ENCODE results near the gene TAX1BP3. TPM values are rescaled to one million over a fixed set of nuclear protein-coding genes. Genes with fewer than 3 reads are reported as not detected.

TAX1BP3 gene
- total RNA-seq, 5 donors from 2014 or later (not counting 1 experiment from before 2014, with no cell fraction given), result 9.1 to 15.3 (median 14.6) TPM

Other genes with a start within 250 kb of the TAX1BP3 start
- not detected for gene OR1E2, start 234.7 kb downstream of the TAX1BP3 start, total RNA-seq
- 1 to 10 TPM in 2 of 5 donors, not detected in 3; 1.3 to 1.5 TPM for gene SPATA22, start 196.8 kb downstream of the TAX1BP3 start, total RNA-seq
- gene ASPA, start 192.6 kb downstream of the TAX1BP3 start, total RNA-seq, result not detected
- gene TRPV3, start 110.8 kb downstream of the TAX1BP3 start, total RNA-seq, result 1 to 10 TPM in 1 of 5 donors, under 1 TPM in 4; 0.23 to 1.4 (median 0.44) TPM
- 1 to 10 TPM; 4.3 to 8.0 (median 6.0) TPM for gene TRPV1, start 59.2 kb downstream of the TAX1BP3 start, total RNA-seq
- 10 to 100 TPM in 3 of 5 donors, 1 to 10 TPM in 2; 6.4 to 12.3 (median 10.5) TPM for gene SHPK, start 32.3 kb downstream of the TAX1BP3 start, total RNA-seq
- 10 to 100 TPM in 3 of 5 donors, 1 to 10 TPM in 2; 7.1 to 15.9 (median 11.4) TPM for gene CTNS, start 31.8 kb downstream of the TAX1BP3 start, total RNA-seq
- 10 to 100 TPM; 22.4 to 36.2 (median 33.6) TPM for gene EMC6, start 234 bp upstream of the TAX1BP3 start, total RNA-seq
- 10 to 100 TPM; 19.6 to 35.6 (median 29.9) TPM for gene P2RX5, start 27.6 kb upstream of the TAX1BP3 start, total RNA-seq
- 1 to 10 TPM in 1 of 5 donors, under 1 TPM in 4; 0.33 to 1.0 (median 0.68) TPM for gene HASPIN, start 55.3 kb upstream of the TAX1BP3 start, total RNA-seq
- gene ITGAE, start 132.6 kb upstream of the TAX1BP3 start, total RNA-seq, result 10 to 100 TPM; 13.0 to 40.0 (median 25.2) TPM
- gene NCBP3, start 177.7 kb upstream of the TAX1BP3 start, total RNA-seq, result 10 to 100 TPM; 35.6 to 55.5 (median 46.7) TPM
- 10 to 100 TPM in 1 of 5 donors, 1 to 10 TPM in 4; 5.3 to 11.0 (median 6.0) TPM for gene CAMKK1, start 224.5 kb upstream of the TAX1BP3 start, total RNA-seq
- 1 to 10 TPM in 3 of 5 donors, under 1 TPM in 2; 0.95 to 3.3 (median 1.2) TPM for gene P2RX1, start 247.9 kb upstream of the TAX1BP3 start, total RNA-seq

Measured in T-cell (primary cell).